Neuronal stem cell (in vitro differentiated cells): ENCODE results near the gene ZNF609.

Source experiments
- DNase-seq: peaks from one replicate; pipeline ENCODE4 v3.0.0-alpha.2; 2013; ENCODE audit warnings: low spot score
- H2AFZ ChIP-seq: one replicate; pipeline ENCODE4 v1.6.1; 2013; ENCODE audit warnings: mild to moderate bottlenecking, low read length, inconsistent platforms
- H2AK5ac ChIP-seq: 2 replicates; pipeline ENCODE4 v1.6.1; 2013; ENCODE audit warnings: low read depth, mild to moderate bottlenecking, inconsistent platforms, low read length, moderate library complexity, mixed read lengths
- H2BK120ac ChIP-seq: 2 replicates; pipeline ENCODE4 v1.6.1; 2013; ENCODE audit warnings: low read depth, mild to moderate bottlenecking, inconsistent platforms, low read length, moderate library complexity, mixed read lengths
- H2BK12ac ChIP-seq: one replicate; pipeline ENCODE4 v1.6.1; 2013; ENCODE audit warnings: low read length, inconsistent platforms
- H2BK15ac ChIP-seq: 2 replicates; pipeline ENCODE4 v1.6.1; 2013; ENCODE audit warnings: mild to moderate bottlenecking, low read length, inconsistent platforms, mixed read lengths
- H2BK5ac ChIP-seq: one replicate; pipeline ENCODE4 v1.6.1; 2013; ENCODE audit warnings: inconsistent platforms, mild to moderate bottlenecking, low read length, moderate library complexity
- H3K14ac ChIP-seq: one replicate; pipeline ENCODE4 v1.6.1; 2013; ENCODE audit warnings: low read length, inconsistent platforms
- H3K18ac ChIP-seq: 2 replicates; pipeline ENCODE4 v1.6.1; 2013; ENCODE audit warnings: low read length, inconsistent platforms
- H3K23ac ChIP-seq: 2 replicates; pipeline ENCODE4 v1.6.1; 2013; ENCODE audit warnings: low read depth, mild to moderate bottlenecking, mixed read lengths, low read length, inconsistent platforms; ENCODE audit not compliant: poor library complexity
- H3K27ac ChIP-seq: replicated peaks from 3 replicates; pipeline ENCODE4 v1.5.1; 2013; ENCODE audit warnings: low read length, inconsistent platforms
- H3K27me3 ChIP-seq, 3 experiments: 2 replicates each; pipeline ENCODE4 v1.6.1; 2013; ENCODE audit warnings: low read length in 3 of 3, mild to moderate bottlenecking in 2 of 3, inconsistent platforms in 1 of 3, low read depth in 1 of 3, mixed read lengths in 1 of 3, moderate library complexity in 1 of 3; ENCODE audit not compliant: control insufficient read depth in 3 of 3, insufficient read depth in 3 of 3
- H3K36me3 ChIP-seq, 2 donors: replicated peaks in 1 of 2; 2 replicates each; pipeline ENCODE4 v1.6.1; 2013; ENCODE audit warnings: low read length in 2 of 2; ENCODE audit not compliant: control insufficient read depth in 2 of 2, insufficient read depth in 2 of 2
- H3K4ac ChIP-seq: 2 replicates; pipeline ENCODE4 v1.6.1; 2013; ENCODE audit warnings: inconsistent platforms, mild to moderate bottlenecking, low read length, moderate library complexity
- H3K4me1 ChIP-seq, 2 donors: 1 replicate in 1 of 2; 2 replicates in 1 of 2; pipeline ENCODE4 v1.6.1; 2013; ENCODE audit warnings: low read length in 2 of 2, low read depth in 1 of 2; ENCODE audit not compliant: control insufficient read depth in 2 of 2, insufficient read depth in 1 of 2
- H3K4me2 ChIP-seq: one replicate; pipeline ENCODE4 v1.6.1; 2013; ENCODE audit warnings: mild to moderate bottlenecking, low read length, inconsistent platforms; ENCODE audit not compliant: insufficient read depth, poor library complexity, severe bottlenecking
- H3K4me3 ChIP-seq, 2 donors: 2 replicates each; pipeline ENCODE4 v1.5.1; 2013; ENCODE audit warnings: low read length in 2 of 2, mild to moderate bottlenecking in 2 of 2, inconsistent platforms in 1 of 2, moderate library complexity in 1 of 2
- H3K79me1 ChIP-seq: one replicate; pipeline ENCODE4 v1.6.1; 2013; ENCODE audit warnings: low read depth, mild to moderate bottlenecking, inconsistent platforms, low read length, moderate library complexity
- H3K9ac ChIP-seq: one replicate; pipeline ENCODE4 v1.6.1; 2013; ENCODE audit warnings: mild to moderate bottlenecking, low read depth, low read length, inconsistent platforms; ENCODE audit not compliant: poor library complexity
- H3K9me3 ChIP-seq, 2 donors: replicated peaks in 1 of 2; 2 replicates each; pipeline versions ENCODE3 to v1.6.1; 2013; ENCODE audit warnings: low read length in 2 of 2, mild to moderate bottlenecking in 2 of 2, inconsistent platforms in 1 of 2, low read depth in 1 of 2, mixed read lengths in 1 of 2, moderate library complexity in 1 of 2; ENCODE audit not compliant: control insufficient read depth in 2 of 2, insufficient read depth in 1 of 2
- H4K8ac ChIP-seq: one replicate; pipeline ENCODE4 v1.6.1; 2013; ENCODE audit warnings: low read depth, mild to moderate bottlenecking, inconsistent platforms, low read length, moderate library complexity
- H4K91ac ChIP-seq: one replicate; pipeline ENCODE4 v1.6.1; 2013; ENCODE audit warnings: low read length, low read depth, mild to moderate bottlenecking, inconsistent platforms; ENCODE audit not compliant: poor library complexity
- WGBS, 2 donors: extraction: QIAGEN DNeasy Blood & Tissue Kit; methylation state at CpG; one replicate each; pipeline ENCODE4 v1.1.7; 2013; ENCODE audit warnings: missing lambda C conversion rate in 2 of 2, mixed read lengths in 1 of 2; ENCODE audit not compliant: insufficient read length in 2 of 2, insufficient replicate concordance in 1 of 2; ENCODE audit errors: extremely low coverage in 2 of 2; 5-methylcytosine and 5-hydroxymethylcytosine counted together

The ZNF609 gene

DNA sequence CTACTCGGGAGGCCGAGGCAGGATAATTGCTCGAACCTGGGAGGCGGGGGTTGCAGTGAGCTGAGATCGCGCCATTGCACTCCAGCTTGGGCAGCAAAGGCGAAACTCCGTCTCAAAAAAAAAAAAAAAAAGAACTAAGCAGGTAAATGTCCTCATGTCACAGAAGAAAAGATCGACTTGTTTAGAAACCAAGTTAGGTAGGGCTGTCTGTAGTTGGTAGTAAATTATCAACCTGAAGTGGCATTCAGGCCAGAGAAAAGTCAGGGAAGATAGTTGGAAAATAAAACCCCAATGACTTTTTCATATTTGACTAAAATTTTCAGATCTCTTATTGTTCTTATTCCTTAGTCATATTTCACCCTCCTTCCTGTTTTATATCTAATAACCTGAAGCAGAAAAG, 55.4 kb downstream of the ZNF609 start:
- no peak overlapping the region for H3K4me2 ChIP-seq
- H3K4ac ChIP-seq = no peak overlapping the region
- no peaks in the 10 kb centered on the region for H3K9me3 ChIP-seq
- no peak overlapping the region for H4K8ac ChIP-seq
- no peak for DNase-seq
- no peak overlapping the region for H3K4me3 ChIP-seq
- no peak overlapping the region for H2BK5ac ChIP-seq
- H2AK5ac ChIP-seq = no peak overlapping the region
- WGBS, 2 donors = no CpG with 5 or more reads among the region's 9 CpGs
- H2BK12ac ChIP-seq = no peak overlapping the region
- no peak overlapping the region for H3K9ac ChIP-seq
- H3K14ac ChIP-seq = no peak overlapping the region
- H3K4me1 ChIP-seq = no peaks in the 10 kb centered on the region
- no peak overlapping the region for H3K23ac ChIP-seq
- H3K27ac ChIP-seq = no peak overlapping the region
- H2BK120ac ChIP-seq = no peak overlapping the region
- peaks cover 3 to 67% of the 10 kb centered on the region in 2 donors for H3K36me3 ChIP-seq
- no peak overlapping the region for H3K18ac ChIP-seq
- no peak overlapping the region for H4K91ac ChIP-seq
- no peak overlapping the region for H2BK15ac ChIP-seq
- no peaks in the 10 kb centered on the region for H3K27me3 ChIP-seq
- H2AFZ ChIP-seq = no peak overlapping the region
- no peaks in the 10 kb centered on the region for H3K79me1 ChIP-seq

DNA sequence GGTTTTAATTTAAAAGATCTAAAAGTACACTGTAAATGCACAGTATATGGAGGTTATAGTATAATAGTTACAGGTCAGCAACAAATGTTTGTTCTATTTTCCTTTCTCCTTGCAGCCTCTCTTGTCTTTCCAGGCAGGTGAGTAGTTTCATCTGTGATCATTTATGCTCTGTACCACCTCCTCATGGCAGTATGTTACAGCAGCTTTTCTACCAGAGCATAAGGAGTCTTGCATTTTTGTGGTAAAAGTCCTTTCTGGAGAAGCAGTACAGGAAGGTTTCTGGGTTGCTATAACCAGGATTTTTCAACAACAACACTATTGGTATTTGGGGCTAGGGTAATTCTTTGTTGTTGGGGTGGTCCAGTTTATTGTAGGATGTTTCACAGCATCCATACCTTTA, 59.5 kb downstream of the ZNF609 start:
- Histone ChIP-seq H4K91ac (no peak overlapping the region), H3K4me1 (peaks cover 7 to 17% of the 10 kb centered on the region in 2 donors), H4K8ac (no peak overlapping the region)

DNA sequence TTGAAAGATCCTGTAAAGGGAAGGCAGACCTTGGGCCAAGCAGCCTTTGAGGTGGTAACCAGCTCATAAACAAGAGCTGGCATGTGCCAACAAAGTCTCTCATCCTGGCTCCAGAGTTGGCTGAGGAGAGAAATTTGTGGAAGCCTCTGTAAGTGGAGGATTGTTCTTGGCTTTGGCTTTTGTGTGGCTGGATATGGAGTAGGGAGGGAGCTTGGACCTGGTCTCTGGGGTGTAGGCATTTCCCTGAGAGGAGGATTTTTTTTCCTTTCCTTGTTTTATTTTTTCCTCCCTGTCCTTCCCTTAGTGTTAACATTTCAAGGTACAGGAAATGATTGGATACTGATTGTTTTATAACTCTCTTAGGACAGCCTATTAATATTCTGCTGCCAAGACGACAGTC, 60.8 kb downstream of the ZNF609 start:
- peaks cover 3 to 40% of the 10 kb centered on the region in 2 donors for H3K36me3 ChIP-seq
- H4K8ac ChIP-seq = no peak overlapping the region
- no peak overlapping the region for H2BK15ac ChIP-seq
- H3K18ac ChIP-seq = no peak overlapping the region
- no peak overlapping the region for H2BK120ac ChIP-seq
- DNase-seq = no peak
- no peak overlapping the region for H3K4ac ChIP-seq
- no peak overlapping the region for H2AFZ ChIP-seq
- H2BK5ac ChIP-seq = no peak overlapping the region
- H3K79me1 ChIP-seq = peaks cover 2% of the 10 kb centered on the region
- no peak overlapping the region for H3K4me3 ChIP-seq
- H3K14ac ChIP-seq = no peak overlapping the region
- WGBS, 2 donors = no CpG with 5 or more reads among the region's 1 CpG
- no peak overlapping the region for H3K4me2 ChIP-seq
- H3K4me1 ChIP-seq = peaks cover 7 to 17% of the 10 kb centered on the region in 2 donors
- no peak overlapping the region for H3K27ac ChIP-seq
- no peak overlapping the region for H4K91ac ChIP-seq
- no peak overlapping the region for H3K9ac ChIP-seq
- H2AK5ac ChIP-seq = no peak overlapping the region
- no peaks in the 10 kb centered on the region for H3K27me3 ChIP-seq
- no peak overlapping the region for H2BK12ac ChIP-seq
- peaks cover 0 to 8% of the 10 kb centered on the region in 2 donors for H3K9me3 ChIP-seq
- H3K23ac ChIP-seq = no peak overlapping the region

More for the DNA sequence above, 59.5 kb downstream of the ZNF609 start:
- H3K27me3 ChIP-seq = no peaks in the 10 kb centered on the region
- H2BK5ac ChIP-seq = no peak overlapping the region
- H2BK12ac ChIP-seq = no peak overlapping the region
- H2AFZ ChIP-seq = no peak overlapping the region
- H3K36me3 ChIP-seq = peaks cover 3 to 42% of the 10 kb centered on the region in 2 donors
- H2BK120ac ChIP-seq = no peak overlapping the region
- H3K4ac ChIP-seq = no peak overlapping the region
- H3K18ac ChIP-seq = no peak overlapping the region
- H3K14ac ChIP-seq = no peak overlapping the region
- peaks cover 0 to 5% of the 10 kb centered on the region in 2 donors for H3K9me3 ChIP-seq
- H3K4me2 ChIP-seq = no peak overlapping the region
- no peaks in the 10 kb centered on the region for H3K79me1 ChIP-seq
- no peak for DNase-seq
- no peak overlapping the region for H3K27ac ChIP-seq
- no peak overlapping the region for H2AK5ac ChIP-seq
- no peak overlapping the region for H3K9ac ChIP-seq
- H3K4me3 ChIP-seq = no peak overlapping the region
- no peak overlapping the region for H2BK15ac ChIP-seq
- no peak overlapping the region for H3K23ac ChIP-seq

DNA sequence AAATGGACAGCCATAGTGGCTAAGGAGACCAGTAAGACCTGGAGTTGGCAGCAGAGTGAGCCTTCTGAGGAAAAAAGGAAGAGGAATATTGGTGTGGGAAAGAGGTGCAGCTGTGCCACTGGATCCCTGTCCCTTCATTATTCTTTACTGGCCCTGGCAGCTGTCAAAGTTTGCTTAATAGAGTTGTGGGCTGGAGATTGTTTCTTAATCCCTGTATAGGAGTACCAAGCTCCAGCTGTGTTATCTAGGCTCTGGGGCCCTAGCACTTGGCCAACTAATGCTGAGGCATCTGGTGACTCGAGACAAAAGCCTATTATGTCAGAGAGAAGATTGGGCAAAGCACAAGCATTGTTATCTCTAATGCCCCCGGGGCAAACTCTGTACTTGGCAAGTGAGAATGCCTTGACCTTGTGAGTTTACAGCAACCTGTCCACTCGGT, 61.4 kb downstream of the ZNF609 start:
- Histone ChIP-seq H3K4me1 (peaks cover 7 to 17% of the 10 kb centered on the region in 2 donors), H3K18ac (no peak overlapping the region), H3K23ac (no peak overlapping the region), H2AFZ (no peak overlapping the region), H3K4me2 (no peak overlapping the region), H3K4me3 (no peak overlapping the region), H3K9me3 (peaks cover 0 to 8% of the 10 kb centered on the region in 2 donors), H3K9ac (no peak overlapping the region), H4K8ac (no peak overlapping the region), H2BK5ac (no peak overlapping the region), H3K36me3 (peaks cover 3 to 35% of the 10 kb centered on the region in 2 donors), H2BK120ac (no peak overlapping the region), H3K4ac (no peak overlapping the region), H3K27me3 (no peaks in the 10 kb centered on the region), H2BK12ac (no peak overlapping the region), H3K14ac (no peak overlapping the region), H2BK15ac (no peak overlapping the region), H2AK5ac (no peak overlapping the region), H4K91ac (no peak overlapping the region), H3K27ac (no peak overlapping the region), H3K79me1 (peaks cover 2% of the 10 kb centered on the region)
- WGBS, 2 donors = no CpG with 5 or more reads among the region's 3 CpGs
- DNase-seq = peak; percentile 9
